Measurements from ENCODE around the gene BMP3. TPM values are rescaled to one million over a fixed set of nuclear protein-coding genes. Genes with fewer than 3 reads are reported as not detected.

The BMP3 gene, protein sequence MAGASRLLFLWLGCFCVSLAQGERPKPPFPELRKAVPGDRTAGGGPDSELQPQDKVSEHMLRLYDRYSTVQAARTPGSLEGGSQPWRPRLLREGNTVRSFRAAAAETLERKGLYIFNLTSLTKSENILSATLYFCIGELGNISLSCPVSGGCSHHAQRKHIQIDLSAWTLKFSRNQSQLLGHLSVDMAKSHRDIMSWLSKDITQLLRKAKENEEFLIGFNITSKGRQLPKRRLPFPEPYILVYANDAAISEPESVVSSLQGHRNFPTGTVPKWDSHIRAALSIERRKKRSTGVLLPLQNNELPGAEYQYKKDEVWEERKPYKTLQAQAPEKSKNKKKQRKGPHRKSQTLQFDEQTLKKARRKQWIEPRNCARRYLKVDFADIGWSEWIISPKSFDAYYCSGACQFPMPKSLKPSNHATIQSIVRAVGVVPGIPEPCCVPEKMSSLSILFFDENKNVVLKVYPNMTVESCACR
- under 1 TPM in 3 of 6 donors, not detected in 3; 0.03 to 0.09 (median 0.06) TPM for total RNA-seq
- under 1 TPM; 0.02 to 0.04 TPM for polyA plus RNA-seq

DNA sequence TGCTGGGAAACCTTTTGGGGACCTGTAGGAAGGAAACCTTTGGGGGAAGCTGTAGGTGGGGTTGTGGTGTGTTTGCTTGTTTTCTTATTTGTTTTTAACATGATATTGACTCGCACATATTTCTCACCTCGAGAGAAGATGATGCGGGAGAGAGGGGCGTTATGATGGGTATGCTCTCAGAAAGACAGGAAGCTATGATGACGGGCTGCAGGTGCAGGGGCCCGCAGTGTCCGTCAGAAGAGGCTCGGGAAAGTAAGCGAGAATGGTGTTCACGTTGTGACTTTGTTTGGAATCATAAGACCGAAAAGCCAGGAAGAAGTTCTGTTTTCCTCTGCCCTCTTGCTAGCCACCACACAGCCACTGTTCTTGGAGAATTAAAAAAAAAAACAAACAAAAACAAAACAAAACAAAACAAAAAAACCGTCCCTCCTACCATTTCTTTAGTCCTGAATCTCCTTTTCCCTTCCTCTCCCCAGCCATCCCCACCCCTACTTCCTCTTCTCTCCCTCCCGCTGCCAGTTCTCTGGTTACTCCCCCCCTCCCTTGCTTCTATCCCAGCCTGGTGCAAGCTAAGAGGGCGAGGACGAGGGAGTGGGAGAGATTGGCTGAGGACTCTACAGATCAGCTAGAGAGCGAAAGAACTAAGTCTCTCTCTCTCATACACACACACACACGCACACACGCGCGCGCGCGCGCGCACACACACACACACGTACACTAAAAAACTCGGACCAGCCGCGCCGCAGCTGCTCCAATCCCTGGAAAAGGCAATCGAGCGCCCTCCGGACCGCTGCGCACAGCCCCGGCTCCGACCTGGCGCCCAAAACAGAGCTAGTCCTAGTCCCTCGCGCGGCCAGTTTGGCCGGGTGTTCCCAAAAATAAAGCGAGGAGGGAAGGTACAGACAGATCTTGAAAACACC lies at the start of gene BMP3:
TSS of gene BMP3 (plus strand) at position 648 of the 920 bp plus-strand sequence. CDS start 577 bp downstream, outside the sequence.
- FAIRE-seq = no peak
- H3K27me3 ChIP-seq = peaks cover 0 to 29% (median 5%) of the 10 kb centered on the region in 4 donors
- DNase-seq = peak in 2 of 6 donors; percentile 14 to 63

DNA sequence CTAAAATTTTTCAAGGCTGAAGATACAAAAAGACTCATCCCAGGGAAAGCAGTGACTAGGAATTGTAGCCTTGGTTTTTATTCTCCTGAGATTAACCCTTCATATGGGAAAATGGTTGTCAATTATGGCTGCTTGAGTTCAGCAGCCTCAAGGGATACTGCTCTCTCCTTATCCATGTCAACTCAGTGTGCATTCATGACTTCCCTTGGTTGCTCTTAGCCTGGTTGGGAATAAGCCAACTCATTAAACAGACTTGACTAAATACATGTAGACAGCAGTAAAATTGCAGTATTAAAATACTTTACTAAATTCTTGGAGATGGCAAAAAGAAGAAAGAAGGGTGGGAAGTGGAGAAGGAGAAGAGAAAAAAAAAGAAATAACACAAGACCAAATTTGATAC lies 44.5 kb upstream of the BMP3 start:
- FAIRE-seq (no peak), DNase-seq (no peak), ATAC-seq (no peak)
- TF ChIP-seq, protein P1, sequence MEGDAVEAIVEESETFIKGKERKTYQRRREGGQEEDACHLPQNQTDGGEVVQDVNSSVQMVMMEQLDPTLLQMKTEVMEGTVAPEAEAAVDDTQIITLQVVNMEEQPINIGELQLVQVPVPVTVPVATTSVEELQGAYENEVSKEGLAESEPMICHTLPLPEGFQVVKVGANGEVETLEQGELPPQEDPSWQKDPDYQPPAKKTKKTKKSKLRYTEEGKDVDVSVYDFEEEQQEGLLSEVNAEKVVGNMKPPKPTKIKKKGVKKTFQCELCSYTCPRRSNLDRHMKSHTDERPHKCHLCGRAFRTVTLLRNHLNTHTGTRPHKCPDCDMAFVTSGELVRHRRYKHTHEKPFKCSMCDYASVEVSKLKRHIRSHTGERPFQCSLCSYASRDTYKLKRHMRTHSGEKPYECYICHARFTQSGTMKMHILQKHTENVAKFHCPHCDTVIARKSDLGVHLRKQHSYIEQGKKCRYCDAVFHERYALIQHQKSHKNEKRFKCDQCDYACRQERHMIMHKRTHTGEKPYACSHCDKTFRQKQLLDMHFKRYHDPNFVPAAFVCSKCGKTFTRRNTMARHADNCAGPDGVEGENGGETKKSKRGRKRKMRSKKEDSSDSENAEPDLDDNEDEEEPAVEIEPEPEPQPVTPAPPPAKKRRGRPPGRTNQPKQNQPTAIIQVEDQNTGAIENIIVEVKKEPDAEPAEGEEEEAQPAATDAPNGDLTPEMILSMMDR (IDR thresholded peaks at IDR 0.05) = no peak
- no peaks in the 10 kb centered on the region for H3K9me3 ChIP-seq
- no peaks in the 10 kb centered on the region for H3K36me3 ChIP-seq
- peaks cover 0 to 5% (median 0%) of the 10 kb centered on the region in 4 donors for H3K27me3 ChIP-seq
- no peak overlapping the region for H3K27ac ChIP-seq
- H3K4me1 ChIP-seq = no peaks in the 10 kb centered on the region
- H3K4me3 ChIP-seq = no peak overlapping the region
- intact Hi-C loops (cut with DNase I) = no loop called here

More for the DNA sequence above, at the start of gene BMP3:
- Histone ChIP-seq H3K4me3 (peak within 1 kb of the TSS; percentile 6 to 42 (median 16)), H3K27ac (no peak within 1 kb of the TSS), H3K9me3 (no peaks in the 10 kb centered on the region), H3K4me1 (peaks cover 0 to 5% (median 0%) of the 10 kb centered on the region in 3 donors), H3K36me3 (no peaks in the 10 kb centered on the region)
- 1 to 2% methylated on average over 43 of the region's 43 CpGs for WGBS, 2 donors
- ATAC-seq = peak in 3 of 4 donors; percentile 41 to 56 (median 55)
- intact Hi-C loops (cut with DNase I) = no loop called here
- TF ChIP-seq, protein P1 (IDR thresholded peaks at IDR 0.05) = no peak

DNA sequence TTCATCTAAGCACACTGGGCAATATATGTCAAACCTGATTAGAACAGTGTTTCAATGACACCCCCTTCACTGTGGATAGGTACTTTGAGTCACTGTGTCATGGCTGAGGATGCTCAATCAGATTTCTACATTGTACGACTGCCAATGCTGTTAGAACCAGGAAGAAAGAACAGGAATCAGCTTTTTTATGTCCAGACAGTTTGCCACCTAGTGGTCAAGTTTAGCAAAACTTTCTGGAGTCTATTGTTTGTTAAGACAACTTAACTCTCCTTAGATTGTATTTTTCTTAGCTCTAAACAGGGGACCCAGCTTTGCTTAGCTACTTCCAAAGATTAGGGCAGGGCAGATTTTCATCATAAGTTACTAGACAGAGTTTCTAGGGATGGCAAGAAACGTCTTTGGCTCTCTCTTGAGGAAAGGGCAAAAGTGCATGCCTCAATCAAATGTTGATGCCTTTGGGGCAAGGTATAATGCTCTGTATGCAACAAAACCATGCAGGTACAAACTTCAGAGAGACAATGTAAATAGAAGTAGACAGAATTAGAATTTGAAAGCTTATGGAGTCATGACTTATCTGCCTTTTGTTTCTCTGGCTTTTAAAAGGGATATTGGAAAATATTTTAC lies 40.5 kb upstream of the BMP3 start:
- no peaks in the 10 kb centered on the region for H3K4me1 ChIP-seq
- intact Hi-C loops (cut with DNase I) = no loop called here
- DNase-seq (peak in 1 of 6 donors; percentile 17), FAIRE-seq (peak; percentile 45), ATAC-seq (peak in 3 of 4 donors; percentile 70 to 75 (median 72))
- WGBS, 2 donors = 4 to 6% methylated on average over 2 of the region's 2 CpGs
- TF ChIP-seq, protein P1 (IDR thresholded peaks at IDR 0.05) = peak; percentile 35 to 64 (median 52)
- H3K36me3 ChIP-seq = no peaks in the 10 kb centered on the region
- H3K9me3 ChIP-seq = no peaks in the 10 kb centered on the region
- H3K4me3 ChIP-seq = no peak overlapping the region
- H3K27me3 ChIP-seq = peaks cover 0 to 5% (median 0%) of the 10 kb centered on the region in 4 donors
- no peak overlapping the region for H3K27ac ChIP-seq

DNA sequence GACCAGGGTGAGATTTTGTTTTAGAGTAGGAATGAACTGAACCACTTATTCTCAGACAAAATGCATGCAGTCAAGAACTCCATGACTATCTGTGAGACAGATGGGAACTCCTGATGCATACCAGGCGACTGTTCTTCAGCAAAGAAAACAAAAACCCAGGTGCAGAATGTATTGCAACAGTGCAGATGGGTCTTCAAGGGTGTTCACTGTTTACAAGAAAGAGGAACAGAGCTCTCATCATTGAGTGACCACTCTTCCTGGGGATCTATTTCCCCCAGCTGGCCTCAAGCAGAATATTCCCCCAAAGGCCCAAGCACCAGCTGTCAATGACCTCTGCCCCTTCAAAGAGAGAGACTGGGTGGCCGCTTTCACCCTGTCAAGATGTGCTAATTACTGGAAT lies 39.7 kb upstream of the BMP3 start:
- ATAC-seq = no peak
- Histone ChIP-seq H3K4me1 (no peaks in the 10 kb centered on the region), H3K9me3 (no peaks in the 10 kb centered on the region), H3K36me3 (no peaks in the 10 kb centered on the region), H3K27me3 (peaks cover 0 to 5% (median 0%) of the 10 kb centered on the region in 4 donors), H3K27ac (no peak overlapping the region), H3K4me3 (no peak overlapping the region)
- TF ChIP-seq, protein P1 (IDR thresholded peaks at IDR 0.05) = no peak
- 48 to 60% methylated on average over 2 of the region's 2 CpGs for WGBS, 2 donors
- intact Hi-C loops (cut with DNase I) = no loop called here
- no peak for FAIRE-seq
- DNase-seq = no peak
